ENCODE measurements around the gene SWSAP1.
"Not testable (repeated sequence)": the region's sequence is repeated elsewhere in the genome, so short reads cannot be mapped to it uniquely, and the experiment has no call there.

The SWSAP1 gene, protein sequence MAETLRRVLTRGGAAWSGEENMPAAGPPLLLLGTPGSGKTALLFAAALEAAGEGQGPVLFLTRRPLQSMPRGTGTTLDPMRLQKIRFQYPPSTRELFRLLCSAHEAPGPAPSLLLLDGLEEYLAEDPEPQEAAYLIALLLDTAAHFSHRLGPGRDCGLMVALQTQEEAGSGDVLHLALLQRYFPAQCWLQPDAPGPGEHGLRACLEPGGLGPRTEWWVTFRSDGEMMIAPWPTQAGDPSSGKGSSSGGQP

DNA sequence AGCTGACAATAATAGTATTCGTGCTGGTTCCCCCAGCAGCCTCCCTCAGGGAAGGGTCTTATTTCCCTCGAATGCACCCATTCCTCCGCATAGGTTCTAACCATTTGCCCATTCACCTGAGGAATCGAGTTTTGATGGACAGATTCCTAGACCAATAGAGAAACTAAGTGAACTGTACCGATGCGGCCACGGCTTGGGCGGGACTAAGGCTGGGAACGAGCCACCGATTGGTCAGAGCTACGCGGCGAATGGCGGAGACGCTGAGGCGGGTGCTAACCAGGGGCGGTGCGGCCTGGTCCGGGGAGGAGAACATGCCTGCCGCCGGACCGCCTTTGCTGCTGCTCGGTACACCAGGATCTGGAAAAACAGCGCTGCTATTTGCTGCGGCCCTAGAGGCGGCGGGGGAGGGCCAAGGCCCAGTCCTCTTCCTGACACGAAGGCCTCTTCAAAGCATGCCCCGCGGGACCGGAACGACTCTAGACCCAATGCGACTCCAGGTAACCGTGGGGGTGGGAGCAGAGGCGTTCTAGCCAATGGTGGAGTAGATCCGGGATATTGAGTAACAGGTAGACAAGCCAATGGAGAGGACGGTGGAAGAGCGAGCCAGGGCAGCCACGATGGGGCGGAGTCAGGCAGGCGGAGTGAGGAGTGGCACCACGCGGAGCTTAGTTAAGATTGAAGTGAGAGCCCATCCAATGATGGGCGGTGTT is at the start of gene SWSAP1:
SWSAP1 (plus strand) TSS at position 234 of the 710 bp plus-strand sequence; CDS start at position 249, 15 bp downstream.
- in situ Hi-C loops (cut with MboI; ENCODE audit: low pct_unique_long_range_greater_than_20kb, low sequenced_read_pairs, unreplicated experiment) = no loop called here
- TF ChIP-seq, protein P1, sequence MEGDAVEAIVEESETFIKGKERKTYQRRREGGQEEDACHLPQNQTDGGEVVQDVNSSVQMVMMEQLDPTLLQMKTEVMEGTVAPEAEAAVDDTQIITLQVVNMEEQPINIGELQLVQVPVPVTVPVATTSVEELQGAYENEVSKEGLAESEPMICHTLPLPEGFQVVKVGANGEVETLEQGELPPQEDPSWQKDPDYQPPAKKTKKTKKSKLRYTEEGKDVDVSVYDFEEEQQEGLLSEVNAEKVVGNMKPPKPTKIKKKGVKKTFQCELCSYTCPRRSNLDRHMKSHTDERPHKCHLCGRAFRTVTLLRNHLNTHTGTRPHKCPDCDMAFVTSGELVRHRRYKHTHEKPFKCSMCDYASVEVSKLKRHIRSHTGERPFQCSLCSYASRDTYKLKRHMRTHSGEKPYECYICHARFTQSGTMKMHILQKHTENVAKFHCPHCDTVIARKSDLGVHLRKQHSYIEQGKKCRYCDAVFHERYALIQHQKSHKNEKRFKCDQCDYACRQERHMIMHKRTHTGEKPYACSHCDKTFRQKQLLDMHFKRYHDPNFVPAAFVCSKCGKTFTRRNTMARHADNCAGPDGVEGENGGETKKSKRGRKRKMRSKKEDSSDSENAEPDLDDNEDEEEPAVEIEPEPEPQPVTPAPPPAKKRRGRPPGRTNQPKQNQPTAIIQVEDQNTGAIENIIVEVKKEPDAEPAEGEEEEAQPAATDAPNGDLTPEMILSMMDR (IDR thresholded peaks at IDR 0.05; ENCODE audit: extremely low read depth, insufficient read depth, missing control alignments) = no peak
- DNase-seq (ENCODE audit: low spot score) = peak; percentile 97

DNA sequence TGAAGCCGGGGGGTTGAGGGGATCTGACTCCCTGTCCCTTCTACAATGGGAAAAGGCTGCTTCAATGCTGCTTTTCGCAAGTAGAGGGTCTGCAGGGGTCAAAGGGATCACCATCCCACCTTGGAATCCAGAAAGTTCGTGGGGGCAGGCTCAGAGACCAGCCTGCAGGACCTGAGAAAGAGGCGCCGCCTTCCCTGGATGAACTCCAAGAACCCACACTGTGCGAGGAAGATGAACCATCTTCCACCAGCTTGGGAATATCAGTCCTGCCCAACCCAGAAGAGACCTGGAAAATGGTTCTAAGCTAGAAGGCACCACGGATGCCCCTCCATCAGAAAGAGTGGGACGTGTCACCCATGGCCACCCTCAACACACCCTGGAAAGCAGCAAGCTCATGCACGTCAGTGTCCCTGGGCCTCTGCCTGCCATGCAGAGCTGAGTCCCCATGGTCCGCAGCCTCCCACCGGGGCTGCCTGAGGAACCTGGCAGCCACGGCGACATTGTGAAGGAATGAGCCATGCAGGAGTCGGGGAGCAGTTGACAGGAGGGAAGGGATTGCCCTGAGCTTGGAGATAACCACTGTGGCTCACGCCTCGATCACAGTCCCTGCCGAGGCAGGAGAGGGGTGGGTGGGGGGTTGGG is 49.6 kb upstream of the SWSAP1 start:
- TF ChIP-seq, protein P1 (IDR thresholded peaks at IDR 0.05; ENCODE audit: extremely low read depth, insufficient read depth, missing control alignments) = no peak
- in situ Hi-C loops (cut with MboI; ENCODE audit: low pct_unique_long_range_greater_than_20kb, low sequenced_read_pairs, unreplicated experiment) = no loop called here
- DNase-seq (ENCODE audit: low spot score) = no peak

DNA sequence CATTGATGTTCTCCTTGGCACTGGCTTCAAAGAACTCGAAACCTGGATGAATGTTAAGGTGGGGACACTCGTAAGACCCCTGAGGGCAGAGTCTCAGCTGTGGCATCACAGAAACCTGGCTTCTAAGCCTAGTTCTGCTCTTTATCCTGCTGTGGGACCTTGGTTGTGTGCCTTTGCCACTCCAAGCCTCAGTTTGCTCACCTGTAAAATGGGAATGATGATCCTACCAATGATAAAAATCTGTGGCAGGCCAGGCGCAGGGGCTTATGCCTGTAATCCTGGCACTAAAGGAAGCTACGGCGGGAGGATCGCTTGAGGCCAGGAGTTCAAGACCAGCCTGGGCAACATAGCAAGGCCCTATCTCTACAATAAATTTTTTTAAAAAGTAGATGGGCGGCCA is 48.9 kb upstream of the SWSAP1 start:
- no peak for DNase-seq (ENCODE audit: low spot score)

DNA sequence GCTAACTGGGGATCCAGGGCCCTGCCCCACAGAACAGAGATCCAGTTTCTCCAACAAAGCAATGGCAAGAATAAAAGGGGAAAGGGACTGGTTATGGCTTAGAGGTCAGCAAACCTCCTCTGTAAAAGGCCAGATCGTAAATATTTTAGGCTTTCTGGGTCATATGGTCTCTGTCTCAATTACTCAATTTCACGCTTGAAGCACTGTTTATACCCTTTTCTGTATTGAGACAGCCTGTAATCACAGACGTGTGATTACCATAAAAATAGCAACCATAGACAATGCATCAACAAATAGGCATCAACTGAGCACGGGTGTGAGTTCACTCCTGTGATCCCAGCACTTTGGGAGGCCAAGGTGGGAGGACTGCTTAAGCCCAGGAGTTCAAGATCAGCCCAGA is 44.3 kb upstream of the SWSAP1 start:
- TF ChIP-seq, protein P1 (IDR thresholded peaks at IDR 0.05; ENCODE audit: extremely low read depth, insufficient read depth, missing control alignments) = no peak
- DNase-seq (ENCODE audit: low spot score) = no peak
- in situ Hi-C loops (cut with MboI; ENCODE audit: low pct_unique_long_range_greater_than_20kb, low sequenced_read_pairs, unreplicated experiment) = no loop called here

More for the DNA sequence above, 48.9 kb upstream of the SWSAP1 start:
- TF ChIP-seq, protein P1 (IDR thresholded peaks at IDR 0.05; ENCODE audit: extremely low read depth, insufficient read depth, missing control alignments) = no peak
- in situ Hi-C loops (cut with MboI; ENCODE audit: low pct_unique_long_range_greater_than_20kb, low sequenced_read_pairs, unreplicated experiment) = no loop called here

DNA sequence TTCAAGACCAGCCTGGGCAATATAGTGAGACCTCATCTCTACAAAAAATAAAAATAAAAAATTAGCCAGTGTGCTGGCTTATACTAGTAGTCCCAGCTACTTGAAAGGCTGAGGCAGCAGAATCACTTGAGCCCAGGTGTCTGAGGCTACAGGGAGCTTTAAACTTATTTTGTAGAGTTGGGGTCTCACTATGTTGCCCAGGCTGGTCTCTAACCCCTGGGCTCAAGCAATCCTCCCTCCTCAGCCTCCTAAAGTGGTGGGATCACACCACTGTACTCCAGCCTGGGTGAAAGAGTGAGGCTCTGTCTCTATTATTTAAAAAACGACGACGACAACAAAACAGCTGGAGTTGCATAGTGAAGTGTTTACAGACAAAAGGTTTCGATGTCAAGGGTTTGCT is 43.0 kb upstream of the SWSAP1 start:
- no peak for DNase-seq (ENCODE audit: low spot score)
- in situ Hi-C loops (cut with MboI; ENCODE audit: low pct_unique_long_range_greater_than_20kb, low sequenced_read_pairs, unreplicated experiment) = no loop called here
- TF ChIP-seq, protein P1 (IDR thresholded peaks at IDR 0.05; ENCODE audit: extremely low read depth, insufficient read depth, missing control alignments) = no peak

DNA sequence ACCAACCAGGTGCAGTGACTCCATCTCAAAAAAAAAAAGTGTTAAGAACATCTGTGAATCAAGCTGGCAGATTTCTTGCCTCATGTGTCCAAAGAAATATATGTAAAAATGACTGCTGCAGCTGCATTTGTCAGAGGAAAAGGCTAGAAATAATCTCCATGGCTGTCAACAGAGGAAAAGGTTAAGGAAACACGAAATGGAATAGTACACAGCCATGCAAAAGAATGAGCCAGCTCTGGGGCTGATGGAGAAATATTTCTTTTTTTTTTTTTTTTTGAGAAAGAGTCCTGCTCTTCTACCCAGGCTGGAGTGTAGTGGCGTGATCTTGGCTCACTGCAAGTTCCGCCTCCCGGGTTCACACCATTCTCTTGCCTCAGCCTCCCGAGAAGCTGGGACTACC is 41.6 kb upstream of the SWSAP1 start:
- in situ Hi-C loops (cut with MboI; ENCODE audit: low pct_unique_long_range_greater_than_20kb, low sequenced_read_pairs, unreplicated experiment) = no loop called here
- TF ChIP-seq, protein P1 (IDR thresholded peaks at IDR 0.05; ENCODE audit: extremely low read depth, insufficient read depth, missing control alignments) = no peak
- DNase-seq (ENCODE audit: low spot score) = no peak

DNA sequence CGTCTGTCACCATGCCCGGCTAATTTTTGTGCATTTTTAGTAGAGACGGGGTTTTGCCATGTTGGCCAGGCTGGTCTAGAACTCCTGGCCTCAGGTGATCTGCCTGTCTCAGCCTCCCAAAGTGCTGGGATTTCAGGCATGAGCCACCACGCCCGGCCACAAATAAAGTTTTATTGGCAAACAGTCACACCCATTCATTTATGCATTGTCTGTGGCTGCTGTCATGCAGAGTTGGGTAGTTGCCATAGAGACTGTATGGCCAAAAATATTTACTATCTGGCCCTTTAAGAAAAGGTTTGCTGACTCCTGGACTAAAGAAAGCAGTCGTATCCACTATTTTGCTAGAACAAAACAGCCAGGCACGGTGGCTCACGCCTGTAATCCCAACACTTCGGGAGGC is 40.6 kb upstream of the SWSAP1 start:
- in situ Hi-C loops (cut with MboI; ENCODE audit: low pct_unique_long_range_greater_than_20kb, low sequenced_read_pairs, unreplicated experiment); DNase-seq (ENCODE audit: low spot score): not testable (repeated sequence)
